ENCODE results near the gene SMIM10.

- no peak for TF ChIP-seq CTCF (conservative IDR thresholded peaks at IDR 0.05; ENCODE audit: low read depth, low read length)
- TF ChIP-seq EZH2 (IDR thresholded peaks at IDR 0.05; ENCODE audit: borderline replicate concordance, low read depth, low read length, poor library complexity, severe bottlenecking) = no peak
Observed at GRCh38 chrX:134985479-134985878, 5.3 kb upstream of the SMIM10 start.

All from A673 (cell line).